Omental fat pad (tissue), 4 donors: Measurements from ENCODE around the gene CAVIN1. TPM values are rescaled to one million over a fixed set of nuclear protein-coding genes. Genes with fewer than 3 reads are reported as not detected.
"Not testable (repeated sequence)": the region's sequence is repeated elsewhere in the genome, so short reads cannot be mapped to it uniquely, and the experiment has no call there.

Source experiments
- ATAC-seq: fragments of 150-250 bp; one replicate; pipeline ENCODE4 v1.9.1; 2016; ENCODE audit warnings: mild to moderate bottlenecking, moderate library complexity; ENCODE audit not compliant: low FRiP score
- DNase-seq: peaks from one replicate; pipeline ENCODE4 v3.0.0-alpha.2; 2019; ENCODE audit warnings: low spot score
- CTCF ChIP-seq, 3 donors: fragments of 450-650 bp; IDR thresholded peaks; one replicate each; pipeline ENCODE4 v1.5.1; 2016 to 2017; ENCODE audit warnings: antibody characterized with exemption in 3 of 3, mild to moderate bottlenecking in 3 of 3, moderate library complexity in 2 of 3
- small RNA-seq: library from RNA; depleted of rRNA; stranded (forward); fragments of <200 nt; gene quantifications from one replicate; pipeline ENCODE3, GENCODE V24; 2016
- total RNA-seq, 4 donors: library from RNA; depleted of rRNA; stranded (reverse); fragments of >200 nt; gene quantifications; one replicate each; pipeline ENCODE4 v1.1.0, GENCODE V29; 2016

CAVIN1 gene
- total RNA-seq, 4 donors from 2014 or later = 479 to 598 (median 526) TPM

GRCh38 chr17:42361781-42362186 lies 61.3 kb downstream of the CAVIN1 start:
- no peak for TF ChIP-seq CTCF (IDR thresholded peaks at IDR 0.05)
- DNase-seq (no peak), ATAC-seq (no peak)

GRCh38 chr17:42360388-42360787 lies 62.7 kb downstream of the CAVIN1 start:
- ATAC-seq, DNase-seq: not testable (repeated sequence)

- ATAC-seq = no peak
- DNase-seq = no peak
- no peak for TF ChIP-seq CTCF (IDR thresholded peaks at IDR 0.05)
Observed at GRCh38 chr17:42359133-42359532, 63.9 kb downstream of the CAVIN1 start.

- no peak for TF ChIP-seq CTCF (IDR thresholded peaks at IDR 0.05)
- ATAC-seq = no peak
- DNase-seq = no peak
Observed at GRCh38 chr17:42358434-42358833, 64.6 kb downstream of the CAVIN1 start.

GRCh38 chr17:42354956-42355843 lies 67.9 kb downstream of the CAVIN1 start:
- DNase-seq (no peak), ATAC-seq (peak; percentile 69)
- TF ChIP-seq CTCF (IDR thresholded peaks at IDR 0.05) = no peak

Small RNA genes within 50 kb of the gene (small RNA-seq; reads per million reads assigned to genes)
- not detected for gene RNU7-97P

Other genes with a start within 250 kb of the CAVIN1 start
- gene KCNH4, start 242.1 kb downstream of the CAVIN1 start, total RNA-seq = under 1 TPM in 3 of 4 donors, not detected in 1; 0.44 to 0.79 (median 0.48) TPM
- not detected for gene HCRT, start 237.8 kb downstream of the CAVIN1 start, total RNA-seq
- 10 to 100 TPM; 28.8 to 41.3 (median 35.5) TPM for gene GHDC, start 228.8 kb downstream of the CAVIN1 start, total RNA-seq
- gene STAT5B, start 146.9 kb downstream of the CAVIN1 start, total RNA-seq = 100 to 1,000 TPM in 2 of 4 donors, 10 to 100 TPM in 2; 66.6 to 130 (median 111) TPM
- gene STAT5A, start 134.8 kb downstream of the CAVIN1 start, total RNA-seq = 100 to 1,000 TPM; 151 to 200 (median 171) TPM
- 100 to 1,000 TPM; 214 to 433 (median 280) TPM for gene STAT3, start 34.8 kb downstream of the CAVIN1 start, total RNA-seq
- 100 to 1,000 TPM in 1 of 4 donors, 10 to 100 TPM in 3; 76.7 to 106 (median 89.2) TPM for gene ATP6V0A1, start 35.6 kb upstream of the CAVIN1 start, total RNA-seq
- gene NAGLU, start 113.0 kb upstream of the CAVIN1 start, total RNA-seq = 10 to 100 TPM; 48.5 to 80.9 (median 57.3) TPM
- 1 to 10 TPM; 1.6 to 8.7 (median 3.4) TPM for gene HSD17B1, start 129.7 kb upstream of the CAVIN1 start, total RNA-seq
- gene COASY, start 138.9 kb upstream of the CAVIN1 start, total RNA-seq = 10 to 100 TPM; 21.8 to 33.5 (median 26.2) TPM
- 10 to 100 TPM; 41.8 to 53.0 (median 50.3) TPM for gene MLX, start 143.8 kb upstream of the CAVIN1 start, total RNA-seq
- 1 to 10 TPM; 1.7 to 4.7 (median 3.3) TPM for gene PSMC3IP, start 154.5 kb upstream of the CAVIN1 start, total RNA-seq
- gene RETREG3, start 186.1 kb upstream of the CAVIN1 start, total RNA-seq = 10 to 100 TPM; 37.0 to 70.3 (median 55.5) TPM
- gene TUBG1, start 186.4 kb upstream of the CAVIN1 start, total RNA-seq = 10 to 100 TPM; 19.8 to 45.8 (median 27.1) TPM
- gene TUBG2, start 236.0 kb upstream of the CAVIN1 start, total RNA-seq = 10 to 100 TPM; 16.5 to 27.9 (median 20.0) TPM